Heart right ventricle (tissue), 16 donors: ENCODE data around the gene PCSK6. TPM values are rescaled to one million over a fixed set of nuclear protein-coding genes. Genes with fewer than 3 reads are reported as not detected.

ENCODE experiments used
- ATAC-seq, 8 donors: fragments of 200-7000 bp; cut with Tn5 transposase; one replicate each; pipeline ENCODE4 v1.9.1; 2020; ENCODE audit warnings: mild to moderate bottlenecking in 8 of 8, moderate library complexity in 8 of 8, moderate number of reproducible peaks in 1 of 8
- DNase-seq, 2 donors: peaks; one replicate each; pipeline ENCODE4 v3.0.0-alpha.2; 2020
- H3K27ac ChIP-seq, 10 donors: fragments of 200-600 bp; sonication (generic) in 2 of 10; one replicate each; pipeline versions ENCODE4 v1.5.0 to v1.8.0; 2020 to 2022; ENCODE audit warnings: mild to moderate bottlenecking in 3 of 10
- H3K27me3 ChIP-seq, 7 donors: fragments of 200-600 bp; one replicate each; pipeline ENCODE4 v1.8.0; 2021 to 2022; ENCODE audit warnings: mild to moderate bottlenecking in 2 of 7
- H3K36me3 ChIP-seq, 9 donors: fragments of 200-600 bp; sonication (generic) in 1 of 9; one replicate each; pipeline versions ENCODE4 v1.5.0 to v1.8.0; 2020 to 2022; ENCODE audit warnings: mild to moderate bottlenecking in 2 of 9
- H3K4me1 ChIP-seq, 9 donors: fragments of 200-600 bp; sonication (generic) in 1 of 9; one replicate each; pipeline versions ENCODE4 v1.5.0 to v1.8.0; 2020 to 2022; ENCODE audit warnings: mild to moderate bottlenecking in 4 of 9
- H3K4me3 ChIP-seq, 10 donors: fragments of 200-600 bp; sonication (generic) in 2 of 10; one replicate each; pipeline versions ENCODE4 v1.5.0 to v1.8.0; 2020 to 2022; ENCODE audit warnings: mild to moderate bottlenecking in 7 of 10, moderate library complexity in 2 of 10
- H3K9me3 ChIP-seq, 11 donors: fragments of 200-600 bp in 10 of 11; sonication (generic) in 2 of 11; one replicate each; pipeline versions ENCODE4 v1.5.0 to v1.8.0; 2013 to 2022; ENCODE audit warnings: mild to moderate bottlenecking in 2 of 11, control low read depth in 1 of 11, moderate library complexity in 1 of 11
- CTCF ChIP-seq, 9 donors: fragments of 200-600 bp; sonication (generic) in 2 of 9; IDR thresholded peaks; one replicate each; pipeline versions ENCODE4 v1.5.0 to v1.8.0; 2021 to 2022; ENCODE audit warnings: antibody characterized with exemption in 9 of 9, mild to moderate bottlenecking in 5 of 9, moderate library complexity in 1 of 9
- WGBS, 2 donors: extraction: QIAGEN DNeasy Blood & Tissue Kit; methylation state at CpG; one replicate each; pipeline ENCODE4 v1.1.7; 2013; ENCODE audit warnings: inconsistent platforms in 1 of 2; 5-methylcytosine and 5-hydroxymethylcytosine counted together
- intact Hi-C, 10 donors: fragments of 100-400 bp; cut with DNase I; formaldehyde crosslinking; loops; one replicate each; pipeline versions ENCODE4 v1.11.1 to v1.14.2; 2022
- polyA plus RNA-seq, 2 donors: library from polyadenylated mRNA; stranded (reverse); fragments of 200-250 nt; gene quantifications; one replicate each; pipeline ENCODE4 v1.2.3, GENCODE V29; 2013
- total RNA-seq, 10 donors: library from RNA; stranded (reverse); fragmentation: NEBNext Ultra II Directional in 3 of 10; extraction: Animal tissue kit (Norgen Biotek cat#: 25700) in 3 of 10; gene quantifications; one replicate each; pipeline versions ENCODE4 v1.2.1 to v1.2.4, GENCODE V29; 2021 to 2023
- donor health status: Arrhythmogenic right ventricular cardiomyopathy.
- donor health status: ischemic (EF 13 %, LVEDD 7.1; RV severe dilation, severe dysfunction).
- donor health status: healthy with polysubstance abuse.
- donor health status: DM: no; HTN: yes; CAD: no.
- donor health status: DM: no; HTN: no; CAD: no.
- donor health status: ischemic (EF 25% LVEDD 6.9; RV normal size, moderate dysfunction).
- donor health status: ischemic (EF 25% LVEDD 5.7; RV mildly dilated, moderate dysfunction).
- donor health status: healthy.
- donor health status: DM: yes; HTN: yes; CAD: no.
- donor health status: Ischemic cardiomyopathy.
- donor health status: ischemic (EF 35%, LVEDD 5.7; RV mildly dilated, moderate dysfunction).
- donor health status: nonischemic (EF 11% LVEDD 7.7; RV severe dilation, severe dysfunction).
- donor health status: DM: yes; HTN: yes; CAD: no.
- donor health status: PGD.
- donor health status: ischemic (EF 29% LVEDD 5.4; RV normal size, mild dysfunction).
- donor health status: nonischemic (EF 23%, LVEDD 6.1; RV moderate dilation, normal function).

PCSK6 gene
- total and polyA plus RNA-seq, 12 donors, result 4.6 to 34.0 (median 21.7) TPM

- ATAC-seq (peak; percentile 64 to 92 (median 88)), DNase-seq (peak; percentile 62 to 67)
- 67 to 70% methylated on average over 14 of the region's 14 CpGs for WGBS, 2 donors
- Histone ChIP-seq H3K36me3 (peaks cover 0 to 22% (median 0%) of the 10 kb centered on the region in 9 donors), H3K4me3 (peak overlapping the region in 5 of 10 donors; percentile 18 to 28 (median 24)), H3K9me3 (peaks cover 0 to 14% (median 4%) of the 10 kb centered on the region in 11 donors), H3K27ac (peak overlapping the region; percentile 42 to 89 (median 80)), H3K27me3 (no peaks in the 10 kb centered on the region), H3K4me1 (peaks cover 0 to 24% (median 5%) of the 10 kb centered on the region in 9 donors)
- TF ChIP-seq CTCF (IDR thresholded peaks at IDR 0.05), result no peak
- intact Hi-C loops, result loop anchor here in 4 of 10 donors (1.0 to 10.0 kb wide), 4 partner anchors 73 to 137 kb away; partner anchors contain the start of genes PCSK6 (in 1 of the 4) and SNRPA1 (in 1 of the 4)
Observed at GRCh38 chr15:101368086-101368780, 121.3 kb downstream of the PCSK6 start.

- ATAC-seq (no peak), DNase-seq (no peak)
- Histone ChIP-seq H3K9me3 (peaks cover 0 to 14% (median 4%) of the 10 kb centered on the region in 11 donors), H3K4me1 (peaks cover 0 to 16% (median 1%) of the 10 kb centered on the region in 9 donors), H3K27me3 (no peaks in the 10 kb centered on the region), H3K27ac (no peak overlapping the region), H3K36me3 (peaks cover 0 to 29% (median 0%) of the 10 kb centered on the region in 9 donors), H3K4me3 (no peak overlapping the region)
- no peak for TF ChIP-seq CTCF (IDR thresholded peaks at IDR 0.05)
- 63 to 69% methylated on average over 3 of the region's 3 CpGs for WGBS, 2 donors
- intact Hi-C loops, result loop anchor here in 4 of 10 donors (10.0 kb wide), 3 partner anchors 72 to 138 kb away; partner anchors contain the start of genes PCSK6 (in 1 of the 4) and SNRPA1 (in 1 of the 4)
Observed at GRCh38 chr15:101366853-101367252, 122.7 kb downstream of the PCSK6 start.

- ATAC-seq, result no peak
Observed at GRCh38 chr15:101362986-101363566, 126.4 kb downstream of the PCSK6 start.

More at GRCh38 chr15:101362986-101363566, 126.4 kb downstream of the PCSK6 start:
- Histone ChIP-seq H3K36me3 (peaks cover 0 to 27% (median 0%) of the 10 kb centered on the region in 9 donors), H3K4me1 (peaks cover 0 to 24% (median 8%) of the 10 kb centered on the region in 9 donors), H3K27me3 (no peaks in the 10 kb centered on the region), H3K4me3 (no peak overlapping the region), H3K27ac (no peak overlapping the region), H3K9me3 (peaks cover 0 to 14% (median 4%) of the 10 kb centered on the region in 11 donors)
- intact Hi-C loops, result loop anchor here in 5 of 10 donors (5.0 to 10.0 kb wide), 4 partner anchors 49 to 142 kb away; partner anchors contain the start of genes PCSK6 (in 1 of the 5) and SNRPA1 (in 1 of the 5)
- TF ChIP-seq CTCF (IDR thresholded peaks at IDR 0.05), result no peak
- WGBS, 2 donors, result 81 to 90% methylated on average over 8 of the region's 8 CpGs
- DNase-seq, result no peak
